Measurements from ENCODE around the gene C1orf226. TPM values are rescaled to one million over a fixed set of nuclear protein-coding genes. Genes with fewer than 3 reads are reported as not detected.
A peak's percentile ranks its signal among the peaks of the same experiment; 100 is the strongest.

The C1orf226 gene
- total and polyA plus RNA-seq, 9 of the 15 experiments (the other 6 are each of a cell fraction or from before 2014, with no cell fraction given) = 0.10 to 1.4 (median 0.47) TPM

- TF ChIP-seq SFPQ (IDR thresholded peaks at IDR 0.05; ENCODE audit: low read depth, low read length) (no peak), ILK (tag; IDR thresholded peaks at IDR 0.05; ENCODE audit: borderline replicate concordance, low read depth) (no peak), GATA2 (CRISPR knock-in tag; IDR thresholded peaks at IDR 0.05) (no peak), NCOR1 (IDR thresholded peaks at IDR 0.05) (no peak)
- no peak overlapping the region for H3K4me2 ChIP-seq (ENCODE audit: insufficient read depth, low read length)
- no peak overlapping the region for H3K27ac ChIP-seq (ENCODE audit: extremely low read depth, low read depth, low read length)
- H3K27me3 ChIP-seq (ENCODE audit: control insufficient read depth in 2 of 2, insufficient read depth in 2 of 2, low read length in 2 of 2) = no peaks in the 10 kb centered on the region
- WGBS (ENCODE audit: insufficient coverage, low coverage, missing lambda C conversion rate) = 46% methylated on average over 3 of the region's 3 CpGs
- BruUV-seq (replicated peaks) = no TSS peak
- peaks cover 11 to 31% of the 10 kb centered on the region in 2 experiments; a peak in 3 of 5 replicates for H3K4me1 ChIP-seq (replicated peaks in 1 of 2; ENCODE audit: control insufficient read depth in 2 of 2, insufficient read depth in 2 of 2, low read length in 2 of 2)
- in situ Hi-C loops (cut with MboI) (no loop called here), intact Hi-C loops (cut with micrococcal nuclease) (loop anchor here (1.0 to 5.0 kb wide), 2 partner anchors 21 to 99 kb away; partner anchors contain the start of gene UHMK1)
- peak overlapping the region; percentile 51; the same call in 1 of the 2 replicates for H2AFZ ChIP-seq (ENCODE audit: low read depth, low read length)
- ATAC-seq = peak; percentile 38
- ChIA-PET POLR2A (interaction anchor here (0.9 to 2.6 kb wide), 6 partner anchors 9 to 133 kb away, joined by 4 to 17 read pairs (median 4); no protein-coding TSS in a partner anchor), CTCF (ENCODE audit: low intra/inter-chr PET ratio) (no interaction called here)
- no peak overlapping the region for H3K4me3 ChIP-seq
- H3K9ac ChIP-seq (ENCODE audit: insufficient read depth in 1 of 2, low read depth in 2 of 2, low read length in 2 of 2) = no peak overlapping the region; a peak in 1 of 4 replicates
- FAIRE-seq = no peak
- H4K20me1 ChIP-seq (replicated peaks; ENCODE audit: control insufficient read depth, insufficient read depth, low read length) = no peaks in the 10 kb centered on the region
- H3K9me1 ChIP-seq (ENCODE audit: control insufficient read depth, insufficient read depth, low read length) = no peaks in the 10 kb centered on the region
- no peaks in the 10 kb centered on the region for H3K36me3 ChIP-seq (ENCODE audit: control insufficient read depth, insufficient read depth, low read length)
- peak in 1 of 4 experiments; percentile 11 for DNase-seq (ENCODE audit: extremely low read depth in 1 of 4, low spot score in 3 of 4)
- no peaks in the 10 kb centered on the region for H3K79me2 ChIP-seq (ENCODE audit: control insufficient read depth, insufficient read depth, low read length)
- H3K9me3 ChIP-seq (replicated peaks; ENCODE audit: control insufficient read depth, insufficient read depth, low read depth, low read length) = no peaks in the 10 kb centered on the region
Observed at GRCh38 chr1:162397943-162398560, 16.5 kb downstream of the C1orf226 start.
